Measurements from ENCODE around the gene TMCO2.

TMCO2 gene

DNA sequence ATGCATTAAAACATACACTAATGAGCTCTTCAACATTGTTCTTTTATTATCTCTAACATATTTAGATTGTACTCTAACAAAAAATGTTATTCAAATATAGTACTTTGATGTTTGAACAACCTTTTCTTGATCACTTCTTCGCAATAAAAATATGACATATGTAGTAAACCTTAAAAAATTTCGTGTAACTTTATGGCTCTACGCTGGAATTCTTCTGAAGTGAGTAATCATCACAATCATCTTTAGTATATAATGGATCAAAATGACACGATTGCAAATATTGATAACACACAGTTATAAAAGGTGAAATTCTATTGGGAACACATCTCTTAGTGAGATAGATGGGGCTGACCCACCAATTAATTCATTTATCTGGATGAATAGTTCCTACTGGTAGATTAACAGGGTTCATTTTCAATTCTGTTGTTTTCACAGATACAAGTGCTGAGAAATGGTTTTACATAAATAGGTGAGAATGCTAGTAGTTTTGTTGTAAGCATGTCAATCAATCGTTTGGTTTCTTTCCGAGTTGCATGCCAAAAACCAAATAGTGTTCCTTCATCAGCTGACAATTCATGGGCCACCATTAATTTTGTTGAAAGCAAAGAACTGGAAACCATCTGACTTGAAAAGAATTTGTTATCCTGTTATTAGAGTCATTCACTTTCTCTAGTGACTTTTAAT, 8.8 kb downstream of the TMCO2 start:
- peak overlapping the region in 1 of 2 donors; percentile 99 for H3K27ac ChIP-seq (ENCODE audit: low read depth in 2 of 2, low read length in 2 of 2)

GRCh38 chr1:40257313-40257687, 9.6 kb downstream of the TMCO2 start:
- peaks cover 6 to 8% of the 10 kb centered on the region in 2 donors for H3K4me1 ChIP-seq (ENCODE audit: control insufficient read depth in 2 of 2, insufficient read depth in 2 of 2, low read length in 2 of 2)
- H3K9me3 ChIP-seq (ENCODE audit: control insufficient read depth in 2 of 2, low read length in 2 of 2), result no peaks in the 10 kb centered on the region
- H3K27me3 ChIP-seq (ENCODE audit: control insufficient read depth in 2 of 2, insufficient read depth in 2 of 2, low read length in 2 of 2), result no peaks in the 10 kb centered on the region
- H3K9ac ChIP-seq (ENCODE audit: low read depth in 1 of 2, low read length in 2 of 2), result peak overlapping the region; percentile 80 to 100
- peaks cover 12 to 17% of the 10 kb centered on the region in 2 donors for H3K36me3 ChIP-seq (ENCODE audit: control insufficient read depth in 2 of 2, insufficient read depth in 2 of 2, low read length in 2 of 2)
- peak overlapping the region; percentile 95 to 99 for H3K27ac ChIP-seq (ENCODE audit: low read depth in 2 of 2, low read length in 2 of 2)
- H3K4me3 ChIP-seq (ENCODE audit: low read length in 2 of 2), result peak overlapping the region; percentile 81 to 100

More for the DNA sequence above, 8.8 kb downstream of the TMCO2 start:
- H3K36me3 ChIP-seq (ENCODE audit: control insufficient read depth in 2 of 2, insufficient read depth in 2 of 2, low read length in 2 of 2), result peaks cover 12 to 14% of the 10 kb centered on the region in 2 donors
- no peaks in the 10 kb centered on the region for H3K27me3 ChIP-seq (ENCODE audit: control insufficient read depth in 2 of 2, insufficient read depth in 2 of 2, low read length in 2 of 2)
- peak overlapping the region; percentile 81 to 100 for H3K4me3 ChIP-seq (ENCODE audit: low read length in 2 of 2)
- no peaks in the 10 kb centered on the region for H3K9me3 ChIP-seq (ENCODE audit: control insufficient read depth in 2 of 2, low read length in 2 of 2)
- peaks cover 6 to 8% of the 10 kb centered on the region in 2 donors for H3K4me1 ChIP-seq (ENCODE audit: control insufficient read depth in 2 of 2, insufficient read depth in 2 of 2, low read length in 2 of 2)
- peak overlapping the region; percentile 80 to 100 for H3K9ac ChIP-seq (ENCODE audit: low read depth in 1 of 2, low read length in 2 of 2)

DNA sequence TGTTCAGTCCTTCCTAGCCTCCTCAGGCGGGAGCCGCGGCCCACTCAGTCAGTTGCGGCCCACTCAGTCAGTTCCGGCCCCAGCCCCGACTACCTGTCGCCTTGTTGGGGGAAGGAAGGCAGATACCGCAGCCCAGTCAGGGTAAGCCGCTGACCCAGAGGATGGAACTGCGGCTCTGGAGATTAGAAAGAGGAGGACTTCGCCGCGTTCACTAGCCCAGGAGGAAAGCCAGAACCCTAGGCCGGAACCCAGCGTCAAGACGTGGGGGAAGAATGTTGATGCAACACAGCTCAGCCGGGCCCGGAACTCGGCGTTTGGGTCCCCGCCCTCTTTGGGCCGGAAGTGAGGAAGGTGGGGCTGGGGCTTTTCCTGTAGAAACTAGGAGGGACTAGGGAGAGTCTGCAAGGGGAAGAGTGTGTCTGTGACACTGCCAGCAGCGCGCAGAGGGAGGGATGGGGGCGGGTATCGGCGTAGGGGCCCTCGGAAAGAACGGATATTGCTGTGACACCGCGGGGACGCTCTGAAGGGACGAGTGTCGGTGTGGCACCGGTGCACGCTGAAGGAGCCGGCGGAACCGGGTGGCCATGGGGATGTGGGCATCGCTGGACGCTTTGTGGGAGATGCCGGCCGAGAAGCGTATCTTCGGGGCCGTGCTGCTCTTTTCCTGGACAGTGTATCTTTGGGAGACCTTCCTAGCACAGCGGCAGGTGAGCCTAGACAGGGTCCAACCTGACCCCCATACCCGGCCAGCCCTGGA, 10.1 kb downstream of the TMCO2 start, which contains the start of gene ZMPSTE24:
Gene ZMPSTE24, plus strand, starts transcription at position 549 of the 757 bp plus-strand sequence. Its CDS starts 36 bp downstream, at position 585.
- H3K27me3 ChIP-seq (ENCODE audit: control insufficient read depth in 2 of 2, insufficient read depth in 2 of 2, low read length in 2 of 2), result no peaks in the 10 kb centered on the region
- peaks cover 17 to 21% of the 10 kb centered on the region in 2 donors for H3K36me3 ChIP-seq (ENCODE audit: control insufficient read depth in 2 of 2, insufficient read depth in 2 of 2, low read length in 2 of 2)
- peak within 1 kb of the TSS; percentile 80 to 100 for H3K9ac ChIP-seq (ENCODE audit: low read depth in 1 of 2, low read length in 2 of 2)
- H3K4me1 ChIP-seq (ENCODE audit: control insufficient read depth in 2 of 2, insufficient read depth in 2 of 2, low read length in 2 of 2), result peaks cover 6 to 8% of the 10 kb centered on the region in 2 donors
- peak within 1 kb of the TSS; percentile 95 to 99 for H3K27ac ChIP-seq (ENCODE audit: low read depth in 2 of 2, low read length in 2 of 2)
- H3K9me3 ChIP-seq (ENCODE audit: control insufficient read depth in 2 of 2, low read length in 2 of 2), result no peaks in the 10 kb centered on the region
- peak within 1 kb of the TSS; percentile 81 to 100 for H3K4me3 ChIP-seq (ENCODE audit: low read length in 2 of 2)

DNA sequence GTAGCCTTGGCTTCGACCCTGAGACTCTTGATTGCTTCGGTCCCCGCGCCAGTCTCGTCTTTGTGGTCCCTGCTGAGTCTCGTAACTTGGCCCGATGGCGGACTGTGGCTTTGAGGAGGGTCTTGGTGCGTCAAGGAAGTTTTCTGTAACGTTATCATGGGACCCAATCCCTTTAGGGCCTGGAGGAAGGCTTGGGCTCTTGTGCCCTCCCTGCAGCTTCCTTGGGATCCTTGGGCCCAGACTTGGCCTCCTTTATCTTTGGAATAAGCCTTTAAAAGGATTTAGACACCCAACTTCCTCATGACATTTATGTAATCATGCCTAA, 10.7 kb downstream of the TMCO2 start:
- peak overlapping the region; percentile 81 to 100 for H3K4me3 ChIP-seq (ENCODE audit: low read length in 2 of 2)
- H3K27ac ChIP-seq (ENCODE audit: low read depth in 2 of 2, low read length in 2 of 2), result peak overlapping the region; percentile 95 to 99
- peaks cover 22 to 27% of the 10 kb centered on the region in 2 donors for H3K36me3 ChIP-seq (ENCODE audit: control insufficient read depth in 2 of 2, insufficient read depth in 2 of 2, low read length in 2 of 2)
- H3K4me1 ChIP-seq (ENCODE audit: control insufficient read depth in 2 of 2, insufficient read depth in 2 of 2, low read length in 2 of 2), result peaks cover 6 to 8% of the 10 kb centered on the region in 2 donors
- no peaks in the 10 kb centered on the region for H3K9me3 ChIP-seq (ENCODE audit: control insufficient read depth in 2 of 2, low read length in 2 of 2)
- H3K9ac ChIP-seq (ENCODE audit: low read depth in 1 of 2, low read length in 2 of 2), result peak overlapping the region; percentile 79 to 80
- no peaks in the 10 kb centered on the region for H3K27me3 ChIP-seq (ENCODE audit: control insufficient read depth in 2 of 2, insufficient read depth in 2 of 2, low read length in 2 of 2)

- Histone ChIP-seq H3K27ac (ENCODE audit: low read depth in 2 of 2, low read length in 2 of 2) (no peak overlapping the region), H3K36me3 (ENCODE audit: control insufficient read depth in 2 of 2, insufficient read depth in 2 of 2, low read length in 2 of 2) (peaks cover 40 to 57% of the 10 kb centered on the region in 2 donors), H3K9ac (ENCODE audit: low read depth in 1 of 2, low read length in 2 of 2) (no peak overlapping the region), H3K4me1 (ENCODE audit: control insufficient read depth in 2 of 2, insufficient read depth in 2 of 2, low read length in 2 of 2) (no peaks in the 10 kb centered on the region), H3K4me3 (ENCODE audit: low read length in 2 of 2) (no peak overlapping the region), H3K9me3 (ENCODE audit: control insufficient read depth in 2 of 2, low read length in 2 of 2) (no peaks in the 10 kb centered on the region), H3K27me3 (ENCODE audit: control insufficient read depth in 2 of 2, insufficient read depth in 2 of 2, low read length in 2 of 2) (no peaks in the 10 kb centered on the region)
These were observed 16.6 kb downstream of the TMCO2 start for GRCh38 chr1:40264354-40264781.

- Histone ChIP-seq H3K4me3 (ENCODE audit: low read length in 2 of 2) (no peak overlapping the region), H3K9me3 (ENCODE audit: control insufficient read depth in 2 of 2, low read length in 2 of 2) (no peaks in the 10 kb centered on the region), H3K27ac (ENCODE audit: low read depth in 2 of 2, low read length in 2 of 2) (no peak overlapping the region), H3K4me1 (ENCODE audit: control insufficient read depth in 2 of 2, insufficient read depth in 2 of 2, low read length in 2 of 2) (no peaks in the 10 kb centered on the region), H3K9ac (ENCODE audit: low read depth in 1 of 2, low read length in 2 of 2) (no peak overlapping the region), H3K27me3 (ENCODE audit: control insufficient read depth in 2 of 2, insufficient read depth in 2 of 2, low read length in 2 of 2) (no peaks in the 10 kb centered on the region), H3K36me3 (ENCODE audit: control insufficient read depth in 2 of 2, insufficient read depth in 2 of 2, low read length in 2 of 2) (peaks cover 43 to 62% of the 10 kb centered on the region in 2 donors)
These were observed 17.6 kb downstream of the TMCO2 start for GRCh38 chr1:40265298-40265697.

DNA sequence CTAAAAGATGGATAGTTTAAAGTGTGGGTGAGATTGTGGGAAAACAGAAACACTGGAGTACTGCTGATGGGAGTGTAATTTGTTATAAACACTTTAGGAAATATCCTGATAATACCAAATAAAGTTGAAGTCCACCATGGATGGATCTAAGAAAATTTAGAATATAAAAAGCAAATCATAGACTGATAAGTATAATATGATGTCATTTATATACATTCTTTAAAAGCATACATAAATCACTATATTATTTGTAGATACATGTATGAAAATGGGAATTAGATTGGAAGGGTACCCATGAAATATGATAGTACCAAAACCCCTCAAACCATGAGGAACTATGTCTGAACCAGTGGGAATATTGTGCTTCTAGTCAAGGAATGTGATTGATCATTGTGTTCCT, 18.2 kb downstream of the TMCO2 start:
- Histone ChIP-seq H3K9ac (ENCODE audit: low read depth in 1 of 2, low read length in 2 of 2) (no peak overlapping the region), H3K9me3 (ENCODE audit: control insufficient read depth in 2 of 2, low read length in 2 of 2) (no peaks in the 10 kb centered on the region), H3K36me3 (ENCODE audit: control insufficient read depth in 2 of 2, insufficient read depth in 2 of 2, low read length in 2 of 2) (peaks cover 42 to 62% of the 10 kb centered on the region in 2 donors), H3K4me1 (ENCODE audit: control insufficient read depth in 2 of 2, insufficient read depth in 2 of 2, low read length in 2 of 2) (no peaks in the 10 kb centered on the region), H3K4me3 (ENCODE audit: low read length in 2 of 2) (no peak overlapping the region), H3K27me3 (ENCODE audit: control insufficient read depth in 2 of 2, insufficient read depth in 2 of 2, low read length in 2 of 2) (no peaks in the 10 kb centered on the region), H3K27ac (ENCODE audit: low read depth in 2 of 2, low read length in 2 of 2) (no peak overlapping the region)

- Histone ChIP-seq H3K27ac (ENCODE audit: low read depth in 2 of 2, low read length in 2 of 2) (no peak overlapping the region), H3K9ac (ENCODE audit: low read depth in 1 of 2, low read length in 2 of 2) (no peak overlapping the region)
These were observed 19.2 kb downstream of the TMCO2 start for GRCh38 chr1:40266786-40267535.

DNA sequence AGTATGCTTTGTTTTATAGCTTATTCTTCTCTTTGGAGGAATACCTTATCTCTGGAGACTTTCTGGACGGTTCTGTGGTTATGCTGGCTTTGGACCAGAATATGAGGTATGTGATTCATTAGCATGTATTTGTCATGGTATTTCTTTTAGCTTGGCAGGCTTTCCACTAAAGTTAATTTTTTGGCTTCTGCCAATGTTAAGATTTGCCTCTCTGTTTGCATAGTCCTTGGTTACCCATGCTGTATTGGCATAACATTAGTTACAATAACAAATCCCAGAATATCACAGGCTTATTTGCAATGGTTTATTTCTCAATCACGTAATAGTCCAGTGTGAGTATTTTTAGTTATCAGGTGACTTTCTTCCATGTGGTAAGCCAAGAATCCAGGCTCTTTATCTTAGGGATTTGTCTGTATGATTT, 20.0 kb downstream of the TMCO2 start:
- Histone ChIP-seq H3K36me3 (ENCODE audit: control insufficient read depth in 2 of 2, insufficient read depth in 2 of 2, low read length in 2 of 2) (peaks cover 35 to 57% of the 10 kb centered on the region in 2 donors), H3K27ac (ENCODE audit: low read depth in 2 of 2, low read length in 2 of 2) (no peak overlapping the region), H3K9me3 (ENCODE audit: control insufficient read depth in 2 of 2, low read length in 2 of 2) (no peaks in the 10 kb centered on the region), H3K9ac (ENCODE audit: low read depth in 1 of 2, low read length in 2 of 2) (no peak overlapping the region), H3K4me3 (ENCODE audit: low read length in 2 of 2) (no peak overlapping the region), H3K4me1 (ENCODE audit: control insufficient read depth in 2 of 2, insufficient read depth in 2 of 2, low read length in 2 of 2) (no peaks in the 10 kb centered on the region), H3K27me3 (ENCODE audit: control insufficient read depth in 2 of 2, insufficient read depth in 2 of 2, low read length in 2 of 2) (no peaks in the 10 kb centered on the region)

More at GRCh38 chr1:40266786-40267535, 19.2 kb downstream of the TMCO2 start:
- Histone ChIP-seq H3K27me3 (ENCODE audit: control insufficient read depth in 2 of 2, insufficient read depth in 2 of 2, low read length in 2 of 2) (no peaks in the 10 kb centered on the region), H3K4me3 (ENCODE audit: low read length in 2 of 2) (no peak overlapping the region), H3K4me1 (ENCODE audit: control insufficient read depth in 2 of 2, insufficient read depth in 2 of 2, low read length in 2 of 2) (no peaks in the 10 kb centered on the region), H3K36me3 (ENCODE audit: control insufficient read depth in 2 of 2, insufficient read depth in 2 of 2, low read length in 2 of 2) (peaks cover 38 to 61% of the 10 kb centered on the region in 2 donors), H3K9me3 (ENCODE audit: control insufficient read depth in 2 of 2, low read length in 2 of 2) (no peaks in the 10 kb centered on the region)
